ENCODE results near the gene NR6A1.

GRCh38 chr9:124749781-124750180 lies 21.3 kb downstream of the NR6A1 start:
- TF ChIP-seq POLR2A (IDR thresholded peaks at IDR 0.05; ENCODE audit: low read length) = no peak
- TF ChIP-seq GATA1 (IDR thresholded peaks at IDR 0.05; ENCODE audit: low read depth, low read length) = no peak
